ENCODE results near the gene ADCY5.
"Not testable (repeated sequence)": the region's sequence is repeated elsewhere in the genome, so short reads cannot be mapped to it uniquely, and the experiment has no call there.

DNA sequence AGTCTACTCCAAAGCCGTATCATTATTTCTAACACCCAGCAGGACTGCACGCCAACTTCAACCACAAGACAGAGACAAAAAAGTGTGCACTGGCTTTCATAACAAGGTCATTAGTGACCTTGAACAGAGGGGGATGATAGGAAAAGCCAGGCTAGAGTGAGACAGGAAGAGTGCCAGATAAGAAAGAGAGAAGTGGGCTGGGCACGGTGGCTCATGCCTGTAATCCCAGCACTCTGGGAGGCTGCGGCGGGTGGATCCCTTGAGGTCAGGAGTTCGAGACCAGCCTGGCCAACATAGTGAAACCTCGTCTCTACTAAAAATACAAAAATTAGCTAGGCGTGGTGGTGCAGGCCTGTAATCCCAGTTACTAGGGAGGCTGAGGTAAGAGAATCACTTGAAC, 38.2 kb upstream of the ADCY5 start:
- TF ChIP-seq, protein P1, sequence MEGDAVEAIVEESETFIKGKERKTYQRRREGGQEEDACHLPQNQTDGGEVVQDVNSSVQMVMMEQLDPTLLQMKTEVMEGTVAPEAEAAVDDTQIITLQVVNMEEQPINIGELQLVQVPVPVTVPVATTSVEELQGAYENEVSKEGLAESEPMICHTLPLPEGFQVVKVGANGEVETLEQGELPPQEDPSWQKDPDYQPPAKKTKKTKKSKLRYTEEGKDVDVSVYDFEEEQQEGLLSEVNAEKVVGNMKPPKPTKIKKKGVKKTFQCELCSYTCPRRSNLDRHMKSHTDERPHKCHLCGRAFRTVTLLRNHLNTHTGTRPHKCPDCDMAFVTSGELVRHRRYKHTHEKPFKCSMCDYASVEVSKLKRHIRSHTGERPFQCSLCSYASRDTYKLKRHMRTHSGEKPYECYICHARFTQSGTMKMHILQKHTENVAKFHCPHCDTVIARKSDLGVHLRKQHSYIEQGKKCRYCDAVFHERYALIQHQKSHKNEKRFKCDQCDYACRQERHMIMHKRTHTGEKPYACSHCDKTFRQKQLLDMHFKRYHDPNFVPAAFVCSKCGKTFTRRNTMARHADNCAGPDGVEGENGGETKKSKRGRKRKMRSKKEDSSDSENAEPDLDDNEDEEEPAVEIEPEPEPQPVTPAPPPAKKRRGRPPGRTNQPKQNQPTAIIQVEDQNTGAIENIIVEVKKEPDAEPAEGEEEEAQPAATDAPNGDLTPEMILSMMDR (IDR thresholded peaks at IDR 0.05), result not testable (repeated sequence)
- TF ChIP-seq EZH2 (IDR thresholded peaks at IDR 0.05; ENCODE audit: borderline replicate concordance, insufficient read depth, low read depth, low read length, poor library complexity, severe bottlenecking), result not testable (repeated sequence)
